HG02759 (cell line): ENCODE measurements around the gene ALG8.
A peak's percentile ranks its signal among the peaks of the same experiment; 100 is the strongest.
"Not testable (repeated sequence)": the region's sequence is repeated elsewhere in the genome, so short reads cannot be mapped to it uniquely, and the experiment has no call there.

Source experiments
- ATAC-seq: cut with Tn5 transposase; IDR thresholded peaks from one replicate; pipeline ENCODE4 v1.9.1; 2021; ENCODE audit warnings: mild to moderate bottlenecking, moderate library complexity; ENCODE audit not compliant: unreplicated experiment

ALG8 gene

DNA sequence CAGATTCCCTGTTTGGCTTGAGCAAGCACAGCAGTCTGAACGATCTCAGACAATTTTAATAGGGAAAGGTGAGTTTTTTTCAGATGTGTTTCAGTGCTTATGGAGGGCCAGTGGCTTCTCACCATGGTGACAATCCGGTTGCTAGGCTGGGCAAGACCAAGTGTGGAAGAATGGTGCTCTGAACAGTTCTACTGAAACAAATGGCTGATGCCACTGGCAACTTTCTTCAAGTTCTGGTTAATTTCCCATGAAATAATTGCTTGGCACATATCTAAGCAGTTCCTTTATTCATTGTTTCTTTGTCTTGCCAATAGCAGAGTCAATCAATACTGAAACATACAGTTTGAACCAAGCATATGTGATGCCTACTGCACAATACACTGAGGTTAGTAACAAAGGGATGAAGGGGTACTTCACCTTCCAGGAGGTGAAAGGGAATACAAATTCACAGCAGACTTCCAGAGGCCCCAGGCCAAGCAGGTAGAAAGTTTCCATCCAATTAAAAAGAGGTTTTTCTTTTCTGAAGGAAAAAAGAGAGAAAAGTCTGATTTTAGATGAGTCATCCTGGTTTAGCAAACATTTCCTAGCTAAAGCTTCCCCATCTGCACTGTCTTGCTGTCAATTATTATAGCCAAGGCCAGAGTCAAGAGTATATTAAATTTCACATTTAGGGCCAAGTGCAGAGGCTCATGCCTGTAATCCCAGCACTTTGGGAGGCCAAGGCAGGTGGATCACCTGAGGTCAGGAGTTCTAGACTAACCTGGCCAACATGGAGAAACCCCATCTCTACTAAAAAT lies 38.6 kb downstream of the ALG8 start:
- no peak for ATAC-seq

DNA sequence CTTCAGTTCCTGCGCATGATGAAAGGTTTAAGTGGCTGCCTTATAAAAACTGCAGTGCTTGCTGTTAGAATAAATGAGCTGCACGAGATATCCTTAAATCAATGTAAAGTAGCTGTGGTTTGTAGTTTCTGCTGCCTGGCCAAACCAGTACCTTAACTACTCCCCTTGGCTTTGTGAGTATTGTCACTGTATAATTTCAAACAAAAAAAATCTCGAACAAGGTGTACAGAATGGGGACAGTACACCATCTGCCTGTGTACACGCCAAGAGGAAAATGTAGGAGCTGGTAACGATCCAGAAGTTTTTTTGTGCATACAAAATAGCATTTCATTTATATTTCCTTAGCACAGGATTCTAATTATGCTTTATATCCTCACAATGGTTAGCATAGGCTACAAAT lies 39.2 kb downstream of the ALG8 start:
- ATAC-seq = no peak

DNA sequence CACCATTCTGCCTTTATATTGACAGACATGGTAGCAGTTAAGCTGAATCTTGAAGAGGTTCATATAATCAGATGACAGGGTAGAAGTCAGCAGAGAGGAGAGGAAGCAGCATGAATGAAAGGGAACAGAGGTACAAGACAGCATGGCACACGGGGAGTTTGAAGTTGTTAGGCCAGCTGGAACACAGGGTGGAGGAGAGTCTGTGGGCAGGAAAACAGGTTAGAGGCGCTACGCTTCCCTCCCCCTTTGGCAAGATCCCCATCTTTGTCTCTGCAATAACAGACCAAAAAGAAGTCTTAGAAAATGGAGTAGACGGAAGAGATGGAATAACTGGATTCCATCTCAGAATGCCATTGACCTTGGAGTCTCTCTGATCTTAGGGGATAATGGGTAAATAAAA lies 39.8 kb downstream of the ALG8 start:
- ATAC-seq = no peak

DNA sequence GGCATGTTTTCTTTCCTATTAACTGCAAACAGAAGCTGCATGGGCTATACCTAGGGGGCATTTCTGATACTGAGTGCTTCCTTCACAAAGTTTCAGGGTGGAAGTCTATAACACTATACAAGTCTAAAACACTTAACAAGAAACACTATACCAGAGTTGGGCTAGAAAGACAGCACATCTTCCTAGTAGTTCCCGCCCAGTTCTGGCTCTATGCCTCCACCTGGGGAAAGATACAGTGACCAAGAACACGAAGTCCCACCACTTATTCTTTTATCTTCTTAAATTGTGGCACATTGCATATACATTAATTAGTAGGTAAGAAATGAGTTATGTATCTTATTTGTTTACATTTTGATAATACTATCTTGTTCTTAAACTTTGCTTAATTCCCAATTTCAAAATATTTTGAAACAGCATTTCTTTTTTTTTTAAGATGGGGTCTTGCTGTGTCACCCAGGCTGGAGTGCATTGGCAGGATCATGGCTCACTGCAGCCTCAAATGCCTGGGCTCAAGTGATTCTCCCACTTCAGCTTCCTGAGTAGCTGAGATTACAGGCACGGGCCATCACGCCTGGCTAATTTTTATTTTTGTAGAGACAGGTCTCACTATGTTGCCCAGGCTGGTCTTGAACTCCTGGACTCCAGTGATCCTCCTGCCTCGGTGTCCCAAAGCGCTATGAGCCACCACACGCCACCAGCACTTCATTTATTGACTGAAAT lies 41.6 kb downstream of the ALG8 start:
- no peak for ATAC-seq

DNA sequence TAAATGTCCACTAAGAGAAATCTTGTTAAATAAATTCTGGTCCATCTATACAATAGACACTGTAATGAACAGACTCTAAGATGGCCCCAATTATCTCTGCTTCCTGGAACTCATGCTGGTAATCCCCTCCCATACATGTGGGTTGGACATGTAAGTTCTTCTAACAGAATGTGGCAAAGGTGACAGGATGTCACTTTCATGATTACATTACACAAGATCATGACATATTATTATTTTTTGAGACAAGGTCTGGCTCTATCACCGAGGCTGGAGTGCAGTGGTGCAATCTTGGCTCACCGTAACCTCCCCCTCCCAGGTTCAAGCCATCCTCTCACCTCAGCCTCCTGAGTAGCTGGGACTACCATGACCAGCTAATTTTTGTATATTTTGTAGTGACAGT lies 45.2 kb downstream of the ALG8 start:
- ATAC-seq = no peak

DNA sequence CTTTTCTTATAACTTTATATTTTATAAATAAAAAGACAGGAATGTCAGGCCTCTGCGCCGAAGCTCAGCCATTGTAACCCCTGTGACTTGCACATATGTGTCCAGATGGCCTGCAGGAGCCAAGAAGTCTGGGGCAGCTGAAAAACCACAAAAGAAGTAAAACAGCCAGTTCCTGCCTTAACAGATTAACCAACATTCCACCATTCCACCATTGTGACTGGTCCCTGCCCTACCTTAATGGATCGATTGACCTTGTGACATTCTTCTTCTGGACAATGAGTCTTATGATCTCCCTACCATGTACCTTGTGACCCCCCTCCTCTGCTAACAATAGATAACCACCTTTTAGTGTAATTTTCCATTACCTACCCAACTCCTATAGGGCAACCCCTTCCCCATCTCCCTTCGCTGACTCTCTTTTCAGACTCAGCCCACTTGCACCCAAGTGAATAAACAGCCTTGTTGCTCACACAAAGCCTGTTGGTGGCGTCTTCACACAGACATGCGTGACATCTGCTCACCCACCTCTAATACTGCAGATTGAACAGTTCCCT lies 52.8 kb downstream of the ALG8 start:
- ATAC-seq = not testable (repeated sequence)

DNA sequence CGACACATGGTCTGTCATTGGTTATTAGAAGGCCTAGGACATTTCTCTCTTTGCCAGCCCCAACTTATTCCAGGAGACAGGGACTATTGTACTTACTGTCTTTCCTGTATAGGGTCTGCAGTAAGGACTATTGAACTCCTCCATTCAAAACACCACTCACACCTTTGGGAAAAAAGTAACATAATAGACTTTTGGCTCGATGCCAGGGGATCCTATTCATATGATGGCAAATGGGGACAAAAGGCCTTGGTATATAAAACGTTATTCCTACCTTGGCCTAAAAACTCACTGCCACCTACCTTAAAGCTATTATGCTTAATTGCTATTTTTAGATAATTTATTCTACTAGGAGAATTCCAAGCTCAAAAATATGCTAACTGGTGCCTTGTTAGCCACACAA lies 53.5 kb downstream of the ALG8 start:
- ATAC-seq = no peak

DNA sequence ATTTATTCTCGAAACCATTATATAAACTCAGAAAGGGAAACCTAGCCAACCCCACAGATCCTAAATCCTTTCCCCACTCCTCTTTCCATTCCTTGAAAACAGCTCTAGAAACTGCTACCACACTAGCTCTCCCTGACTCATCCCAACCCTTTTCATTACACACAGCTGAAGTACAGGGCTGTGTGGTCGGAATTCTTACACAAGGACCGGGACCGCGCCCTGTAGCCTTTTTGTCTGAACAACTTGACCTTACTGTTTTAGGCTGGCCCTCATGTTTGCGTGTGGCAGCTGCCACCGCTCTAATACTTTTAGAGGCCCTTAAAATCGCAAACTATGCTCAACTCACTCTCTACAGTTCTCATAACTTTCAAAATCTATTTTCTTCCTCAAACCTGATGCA lies 54.9 kb downstream of the ALG8 start:
- not testable (repeated sequence) for ATAC-seq

DNA sequence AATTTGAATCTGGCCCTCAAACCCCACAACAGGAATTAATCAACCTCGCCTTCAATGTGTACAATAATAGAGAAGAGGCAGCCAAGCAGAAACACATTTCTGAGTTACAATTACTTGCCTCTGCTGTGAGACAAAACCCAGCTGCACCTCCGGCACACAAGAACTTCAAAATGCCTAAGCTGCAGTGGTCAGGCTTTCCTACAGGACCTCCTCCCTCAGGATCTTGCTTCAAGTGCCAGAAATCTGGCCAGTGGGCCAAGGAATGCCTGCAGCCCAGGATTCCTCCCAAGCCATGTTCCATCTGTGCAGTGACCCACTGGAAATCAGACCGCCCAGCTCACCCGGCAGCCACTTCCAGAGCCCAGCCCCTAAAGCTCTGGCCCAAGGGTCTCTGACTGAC lies 56.4 kb downstream of the ALG8 start:
- no peak for ATAC-seq

DNA sequence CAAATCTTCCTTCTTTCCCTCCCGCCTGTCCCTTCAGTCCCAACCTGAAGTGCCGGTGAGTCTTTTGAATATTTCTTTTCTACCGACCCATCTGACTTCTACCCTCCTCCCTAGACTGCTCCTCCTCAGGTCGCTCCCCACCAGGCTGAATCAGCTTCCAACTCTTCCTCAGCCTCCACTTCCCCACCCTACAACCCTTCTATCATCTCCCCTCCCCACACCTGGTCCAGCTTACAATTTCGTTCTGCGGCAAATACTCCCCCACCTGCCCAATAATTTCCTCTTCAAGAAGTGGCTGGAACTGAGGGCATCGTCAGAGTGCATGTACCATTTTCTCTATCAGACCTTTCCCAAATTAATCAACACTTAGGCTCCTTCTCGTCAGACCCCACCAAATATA lies 57.3 kb downstream of the ALG8 start:
- no peak for ATAC-seq

DNA sequence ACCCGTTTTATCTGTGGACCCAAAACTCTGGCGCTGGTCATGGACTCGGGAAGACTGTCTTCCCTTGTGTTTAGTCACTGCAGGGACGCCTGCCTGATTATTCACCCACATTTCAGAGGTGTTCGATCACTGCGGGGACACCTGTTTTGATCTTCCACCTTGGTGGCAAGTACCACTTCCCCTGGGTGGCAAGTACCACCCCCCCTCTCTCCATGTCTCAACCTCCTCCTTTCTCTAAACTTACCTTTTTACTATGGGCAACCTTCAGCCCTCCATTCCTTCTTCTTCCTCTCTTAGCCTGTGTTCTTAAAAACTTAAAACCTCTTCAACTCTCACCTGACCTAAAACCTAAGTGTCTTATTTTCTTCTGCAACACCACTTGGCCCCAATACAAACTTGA lies 57.8 kb downstream of the ALG8 start:
- no peak for ATAC-seq

DNA sequence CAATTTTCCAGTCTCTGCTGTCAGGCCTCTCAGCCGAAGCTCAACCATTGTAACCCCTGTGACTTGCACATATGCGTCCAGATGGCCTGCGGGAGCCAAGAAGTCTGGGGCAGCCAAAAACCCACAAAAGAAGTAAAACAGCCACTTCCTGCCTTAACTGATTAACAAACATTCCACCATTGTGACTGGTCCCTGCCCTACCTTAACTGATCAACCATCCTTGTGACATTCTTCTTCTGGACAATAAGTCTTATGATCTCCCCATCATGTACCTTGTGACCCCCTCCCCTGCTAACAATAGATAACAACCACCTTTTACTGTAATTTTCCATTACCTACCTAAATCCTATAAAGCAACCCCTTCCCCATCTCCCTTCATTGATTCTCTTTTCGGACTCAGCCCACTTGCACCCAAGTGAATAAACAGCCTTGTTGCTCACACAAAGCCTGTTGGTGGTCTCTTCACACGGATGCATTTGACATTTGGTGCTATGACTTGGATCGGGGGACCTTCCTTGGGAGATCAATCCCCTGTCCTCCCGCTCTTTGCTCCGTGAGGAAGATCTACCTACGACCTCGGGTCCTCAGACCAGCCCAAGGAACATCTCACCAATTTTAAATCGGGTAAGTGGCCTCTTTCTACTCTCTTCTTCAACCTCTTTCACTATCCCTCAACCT lies 58.5 kb downstream of the ALG8 start:
- ATAC-seq = no peak

DNA sequence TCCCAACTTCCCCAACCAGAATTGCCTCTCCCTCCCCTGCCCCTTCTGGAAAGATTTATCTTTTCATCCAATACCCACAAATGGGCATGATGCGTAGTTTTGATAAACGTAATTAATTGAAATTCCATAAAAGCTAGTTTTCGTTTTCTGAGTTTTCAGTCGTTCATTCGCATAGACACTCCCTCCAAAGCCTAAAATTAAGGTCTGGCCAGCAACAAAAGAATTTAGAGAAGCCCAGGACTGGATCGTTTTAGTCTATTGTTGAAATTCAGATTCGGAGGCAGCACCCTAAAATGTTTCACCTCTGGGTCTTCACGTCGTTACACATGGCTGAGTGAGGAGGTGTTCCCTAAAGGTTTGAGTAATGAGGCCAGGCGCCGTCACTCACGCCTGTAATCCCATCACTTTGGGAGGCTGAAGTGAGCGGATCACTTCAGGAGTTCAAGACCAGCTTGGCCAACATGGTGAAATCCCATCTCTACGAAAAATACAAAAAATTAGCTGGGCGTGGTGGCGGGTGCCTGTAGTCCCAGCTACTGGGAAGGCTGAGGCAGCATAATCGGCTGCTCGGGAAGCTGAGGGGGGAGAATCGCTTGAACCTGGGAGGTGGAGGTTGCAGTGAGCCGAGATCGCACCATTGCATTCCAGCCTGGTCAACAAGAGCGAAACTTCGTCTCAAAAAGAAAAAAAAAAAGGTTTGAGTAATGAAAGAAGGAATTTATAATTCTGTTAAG lies 59.2 kb downstream of the ALG8 start:
- ATAC-seq = no peak

DNA sequence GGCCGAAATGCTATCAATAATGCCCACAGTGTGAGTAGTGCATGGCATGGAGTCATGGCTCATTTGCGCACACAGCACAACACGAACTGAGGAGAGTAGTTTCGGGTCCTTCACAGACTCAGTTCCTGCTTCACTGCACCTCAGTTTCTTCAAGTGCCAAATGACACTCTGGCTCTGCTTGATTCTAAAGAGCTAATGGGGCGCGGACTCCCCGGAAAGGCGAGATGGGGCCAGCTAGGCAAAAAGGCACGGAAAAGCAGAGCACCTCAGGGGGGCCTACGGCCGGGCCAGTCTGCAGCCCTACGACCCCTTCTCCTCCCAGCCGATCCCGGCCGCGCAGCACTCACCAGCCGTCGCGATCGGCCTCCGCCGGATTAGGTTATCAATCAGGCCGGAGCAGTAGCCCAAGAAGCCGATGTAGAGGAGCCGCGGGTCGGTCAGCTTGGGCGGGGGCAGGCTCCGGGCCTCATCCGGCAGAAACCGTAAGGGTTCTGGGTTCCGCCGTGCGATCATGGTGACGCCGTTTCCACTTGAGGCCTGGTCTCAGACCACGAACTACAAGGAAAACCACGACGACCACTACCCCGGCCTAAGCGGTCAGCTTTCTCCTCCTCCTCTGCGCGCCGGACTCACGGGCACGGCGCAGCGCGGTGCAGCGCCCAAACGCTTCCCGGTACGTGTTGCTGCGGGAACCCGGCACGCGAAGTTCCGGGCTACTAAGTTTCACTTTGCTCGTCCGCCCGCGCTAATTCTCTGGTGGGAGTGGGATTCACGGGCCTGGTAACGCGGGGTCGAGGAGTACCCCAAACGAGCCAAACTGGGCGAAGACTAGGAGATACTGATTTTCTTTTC lies 60.0 kb downstream of the ALG8 start, which contains the start of gene NDUFC2:
Gene NDUFC2, minus strand, starts transcription at position 631 of the 852 bp plus-strand sequence. Its CDS starts 118 bp downstream, at position 513.
- peak; percentile 87 for ATAC-seq

DNA sequence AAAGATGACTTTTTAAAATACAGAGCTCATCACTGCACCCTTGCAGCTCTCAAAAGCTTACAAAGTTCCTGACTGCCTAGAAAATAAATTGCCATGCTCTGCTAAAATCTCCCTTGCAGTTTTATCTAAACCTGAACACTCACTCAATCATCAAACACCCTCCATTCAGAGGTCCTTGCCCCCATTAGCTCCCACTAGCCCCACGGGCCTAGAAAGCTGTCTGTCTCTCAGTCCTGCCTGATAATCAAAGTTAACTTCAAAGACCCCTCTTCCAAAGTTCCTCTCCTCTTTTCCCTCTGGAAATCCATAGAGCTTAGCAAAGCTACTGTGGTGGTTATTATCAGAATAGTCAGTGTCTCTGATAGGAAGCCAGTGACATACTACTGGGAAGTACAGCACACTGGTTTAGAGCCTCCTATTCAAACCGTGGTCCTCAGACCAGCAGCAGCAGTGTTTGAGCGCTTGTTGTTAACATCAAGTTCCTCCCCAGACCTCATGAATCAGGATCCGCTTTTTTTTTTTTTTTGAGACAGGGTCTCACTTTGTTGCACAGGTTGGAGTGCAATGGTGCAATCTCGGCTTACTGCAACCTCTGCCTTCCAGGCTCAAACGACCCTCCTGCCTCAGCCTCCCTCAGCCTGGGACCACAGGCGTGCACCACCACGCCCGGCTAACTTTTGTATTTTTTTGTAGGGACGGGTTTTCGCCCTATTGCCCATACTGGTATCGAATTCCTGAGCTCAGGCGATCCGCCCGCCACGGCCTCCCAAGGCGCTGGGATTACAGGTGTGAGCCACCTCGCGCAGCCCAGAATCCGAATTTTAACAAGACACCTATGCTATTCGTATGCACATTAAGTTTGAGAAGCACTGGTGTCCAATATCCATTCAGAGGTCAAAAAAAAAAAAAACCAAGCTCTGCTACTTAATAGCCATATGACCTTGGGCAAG lies 60.9 kb downstream of the ALG8 start:
- no peak for ATAC-seq

DNA sequence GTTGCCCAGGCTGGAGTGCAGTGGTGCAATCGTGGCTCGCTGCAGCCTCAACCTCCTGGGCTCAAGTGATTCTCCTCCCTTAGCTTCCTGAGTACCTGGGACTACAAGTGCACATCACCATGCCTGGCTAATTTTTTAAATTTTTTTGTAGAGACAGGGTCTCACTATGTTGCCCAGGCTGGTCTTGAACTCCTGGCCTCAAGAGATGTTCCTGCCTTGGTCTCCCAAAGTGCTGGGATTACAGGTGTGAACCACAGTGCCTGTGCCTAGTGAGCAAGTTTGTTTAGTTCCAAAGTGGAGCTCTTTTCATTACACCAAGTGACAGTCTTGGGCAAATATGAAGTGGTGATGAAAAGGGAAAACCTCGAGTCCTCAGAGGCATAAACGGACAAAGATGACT lies 61.8 kb downstream of the ALG8 start:
- not testable (repeated sequence) for ATAC-seq

DNA sequence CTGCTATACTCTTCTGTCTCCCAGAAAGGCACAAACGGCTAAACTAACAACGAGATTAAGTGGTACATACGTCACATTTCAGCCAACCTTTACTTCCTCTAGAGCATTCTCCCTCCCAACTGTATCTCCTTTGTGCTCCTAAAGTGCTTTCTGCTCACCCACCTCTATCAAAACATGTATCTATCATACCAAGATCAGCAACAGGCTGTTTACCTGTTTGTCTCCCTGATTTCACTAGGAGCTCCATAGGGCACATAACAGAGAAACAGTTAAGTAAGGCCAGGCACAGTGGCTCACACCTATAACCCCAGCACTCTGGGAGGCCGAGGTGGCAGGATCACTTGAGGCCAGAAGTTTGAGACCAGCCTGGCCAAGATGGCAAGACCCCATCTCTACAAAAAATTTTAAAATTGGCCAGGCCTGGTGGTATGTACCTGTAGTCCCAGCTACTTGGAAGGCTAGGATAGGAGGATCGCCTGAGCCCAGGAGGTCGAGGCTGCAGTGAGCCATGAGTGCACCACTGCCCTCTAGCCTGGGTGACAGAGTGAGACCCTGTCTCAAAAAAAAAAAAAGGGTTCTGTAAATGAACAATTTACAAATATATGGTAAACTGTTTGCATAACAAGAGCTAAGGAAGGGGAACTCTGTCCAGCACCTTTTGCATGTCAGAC lies 62.6 kb downstream of the ALG8 start:
- ATAC-seq = no peak

DNA sequence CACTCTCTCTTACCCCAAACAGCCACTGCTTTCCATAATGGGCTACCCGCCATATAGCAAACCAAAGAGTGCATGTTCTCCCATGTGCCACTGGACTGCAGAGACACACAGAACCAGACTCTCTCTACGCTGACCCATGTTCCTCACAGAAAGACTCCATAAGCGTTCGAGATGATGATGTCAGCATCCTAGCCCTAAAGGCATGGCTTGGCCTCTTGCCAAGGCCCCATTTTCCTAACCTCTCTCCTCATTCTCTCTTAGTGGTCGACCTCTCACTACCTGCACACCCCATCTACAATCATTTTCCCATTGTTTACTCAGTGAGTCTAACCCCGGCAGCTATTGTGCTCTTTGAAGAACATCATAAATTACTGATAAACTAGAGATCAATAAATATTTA lies 64.7 kb downstream of the ALG8 start:
- no peak for ATAC-seq
